Mammary epithelial cell (primary cell): ENCODE measurements around the gene PRKCH.

Experiments used
- EZH2 ChIP-seq: IDR thresholded peaks from 2 replicates; pipeline ENCODE4 v1.6.1; 2012; ENCODE audit warnings: low read length, inconsistent platforms, borderline replicate concordance
- TF ChIP-seq, protein P1 (sequence below), 2 donors: IDR thresholded peaks in 1 of 2; conservative IDR thresholded peaks in 1 of 2; 2 replicates each; pipeline ENCODE4 v1.5.1; 2011 to 2012; ENCODE audit warnings: inconsistent platforms in 2 of 2, low read length in 2 of 2, mild to moderate bottlenecking in 2 of 2, control low read depth in 1 of 2, low read depth in 1 of 2; ENCODE audit not compliant: insufficient read depth in 1 of 2; ENCODE audit errors: extremely low read depth in 1 of 2

DNA sequence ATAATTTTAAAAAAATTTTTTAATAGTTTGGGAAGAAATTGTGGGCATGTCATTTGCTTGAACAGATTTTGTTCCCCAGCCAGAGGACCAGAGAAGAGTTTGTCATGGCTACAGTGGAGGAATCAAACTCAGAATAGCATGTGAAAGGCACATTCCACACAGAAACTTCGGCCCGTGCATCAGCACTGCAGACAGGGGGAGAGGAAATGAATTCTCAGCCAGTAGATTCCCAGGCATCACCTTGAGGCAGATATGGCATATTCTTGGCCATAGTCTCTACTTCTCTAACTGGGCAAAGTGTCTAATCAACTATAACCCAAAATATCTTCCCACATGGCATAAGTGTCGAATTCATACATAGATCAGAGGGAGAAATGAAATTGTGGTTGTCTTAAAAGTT lies 153.3 kb downstream of the PRKCH start:
- TF ChIP-seq, protein P1, sequence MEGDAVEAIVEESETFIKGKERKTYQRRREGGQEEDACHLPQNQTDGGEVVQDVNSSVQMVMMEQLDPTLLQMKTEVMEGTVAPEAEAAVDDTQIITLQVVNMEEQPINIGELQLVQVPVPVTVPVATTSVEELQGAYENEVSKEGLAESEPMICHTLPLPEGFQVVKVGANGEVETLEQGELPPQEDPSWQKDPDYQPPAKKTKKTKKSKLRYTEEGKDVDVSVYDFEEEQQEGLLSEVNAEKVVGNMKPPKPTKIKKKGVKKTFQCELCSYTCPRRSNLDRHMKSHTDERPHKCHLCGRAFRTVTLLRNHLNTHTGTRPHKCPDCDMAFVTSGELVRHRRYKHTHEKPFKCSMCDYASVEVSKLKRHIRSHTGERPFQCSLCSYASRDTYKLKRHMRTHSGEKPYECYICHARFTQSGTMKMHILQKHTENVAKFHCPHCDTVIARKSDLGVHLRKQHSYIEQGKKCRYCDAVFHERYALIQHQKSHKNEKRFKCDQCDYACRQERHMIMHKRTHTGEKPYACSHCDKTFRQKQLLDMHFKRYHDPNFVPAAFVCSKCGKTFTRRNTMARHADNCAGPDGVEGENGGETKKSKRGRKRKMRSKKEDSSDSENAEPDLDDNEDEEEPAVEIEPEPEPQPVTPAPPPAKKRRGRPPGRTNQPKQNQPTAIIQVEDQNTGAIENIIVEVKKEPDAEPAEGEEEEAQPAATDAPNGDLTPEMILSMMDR (conservative IDR thresholded peaks at IDR 0.05 in 1 of 2, IDR thresholded peaks at IDR 0.05 in 1 of 2; ENCODE audit: extremely low read depth in 1 of 2, insufficient read depth in 1 of 2, low read depth in 1 of 2, low read length in 2 of 2), result no peak
- no peak for TF ChIP-seq EZH2
